AG20443 (cell line): Measurements from ENCODE around the gene EDAR.

ENCODE experiments used
- DNase-seq: peaks from one replicate; pipeline ENCODE4 v3.0.0; 2012; ENCODE audit warnings: low spot score, mixed read lengths

Gene EDAR

GRCh38 chr2:109001201-109001600 is 12.2 kb upstream of the EDAR start:
- DNase-seq = no peak

DNA sequence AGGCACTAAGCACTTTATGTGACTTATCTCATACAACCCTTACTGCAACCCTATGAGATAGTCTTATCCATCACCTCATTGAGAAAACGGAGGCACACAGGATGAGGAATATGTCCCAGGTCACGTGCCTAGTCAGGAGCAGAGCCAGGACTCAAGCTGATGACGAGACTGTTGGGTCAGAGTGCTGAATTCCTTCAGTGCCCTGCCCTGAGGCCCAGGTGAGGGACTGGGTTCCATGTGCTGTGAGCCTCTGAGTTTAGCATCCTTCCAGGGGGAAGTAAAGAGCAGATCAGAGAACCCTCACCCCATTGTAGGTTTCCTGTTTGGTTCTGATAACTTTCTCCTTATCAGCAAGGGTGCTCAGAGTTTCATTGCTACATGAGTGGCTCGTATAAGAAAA is 11.7 kb upstream of the EDAR start:
- DNase-seq = no peak

DNA sequence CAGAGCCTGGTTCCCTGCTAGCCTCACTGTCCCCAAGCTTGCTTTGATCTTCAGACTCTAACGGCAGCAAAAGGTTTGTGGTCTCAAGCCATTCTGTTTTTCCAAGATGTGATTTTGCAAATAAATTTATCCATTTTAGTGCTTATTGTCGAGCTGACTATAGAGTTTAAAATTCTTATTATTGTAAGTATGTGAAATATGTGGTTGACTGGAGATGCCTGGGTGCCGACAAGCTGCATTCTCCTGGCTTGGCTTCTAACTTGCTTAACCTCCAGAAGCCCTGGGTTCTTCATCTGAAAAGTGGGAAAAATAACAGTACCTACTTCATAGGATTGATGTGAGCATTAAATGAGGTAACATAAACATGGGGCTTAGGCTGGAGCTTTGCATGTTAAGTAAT is 9.9 kb upstream of the EDAR start:
- peak; percentile 41 for DNase-seq

GRCh38 chr2:108994178-108994577 is 5.2 kb upstream of the EDAR start:
- no peak for DNase-seq

- no peak for DNase-seq
Observed at GRCh38 chr2:108993095-108993937, 4.3 kb upstream of the EDAR start.

GRCh38 chr2:108988076-108988795 is 784 bp downstream of the EDAR start:
- no peak for DNase-seq

GRCh38 chr2:108986916-108987510 is 2.0 kb downstream of the EDAR start:
- no peak for DNase-seq

DNA sequence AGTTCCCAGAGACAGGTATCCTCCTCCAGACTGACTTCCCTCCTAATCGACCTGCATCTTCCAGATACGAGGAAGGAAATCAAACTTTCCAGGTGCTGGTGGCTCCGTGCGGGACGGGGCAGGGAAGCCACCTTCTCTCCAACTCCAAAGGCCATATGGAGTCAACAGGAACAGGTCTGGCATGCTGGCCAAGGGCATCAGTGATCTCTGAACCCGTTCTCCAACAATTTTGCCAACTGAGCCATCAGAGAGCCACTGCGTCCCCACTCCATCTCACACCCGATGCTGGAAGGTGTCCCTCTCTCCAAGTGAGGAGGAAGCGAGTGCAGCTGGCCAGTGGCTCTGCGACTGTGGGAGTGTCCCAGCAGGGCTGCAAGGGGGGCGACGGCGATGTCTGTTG is 5.4 kb downstream of the EDAR start:
- DNase-seq = no peak

GRCh38 chr2:108983061-108983460 is 6.0 kb downstream of the EDAR start:
- DNase-seq = no peak

DNA sequence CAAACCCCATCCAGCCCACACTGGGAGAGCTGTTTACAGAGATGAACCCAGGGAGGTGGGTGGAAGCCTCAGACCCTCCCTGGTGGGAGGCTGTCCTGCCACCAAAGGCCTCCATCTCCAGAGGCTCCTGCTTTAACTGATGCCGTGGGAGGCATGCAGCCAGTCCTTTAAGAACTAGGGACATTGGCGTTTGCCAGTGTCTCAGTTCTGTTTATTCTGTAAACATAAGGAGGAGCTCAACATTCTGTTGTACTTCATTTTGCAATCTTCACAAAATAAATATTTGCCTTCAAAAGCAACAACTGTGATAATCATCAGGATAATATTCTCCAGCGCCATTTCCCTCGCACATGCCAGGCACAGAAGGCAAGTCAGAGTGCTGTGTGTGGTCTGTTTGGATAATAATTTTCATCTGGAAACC is 6.8 kb downstream of the EDAR start:
- DNase-seq = no peak

GRCh38 chr2:108981846-108982245 is 7.2 kb downstream of the EDAR start:
- no peak for DNase-seq

DNA sequence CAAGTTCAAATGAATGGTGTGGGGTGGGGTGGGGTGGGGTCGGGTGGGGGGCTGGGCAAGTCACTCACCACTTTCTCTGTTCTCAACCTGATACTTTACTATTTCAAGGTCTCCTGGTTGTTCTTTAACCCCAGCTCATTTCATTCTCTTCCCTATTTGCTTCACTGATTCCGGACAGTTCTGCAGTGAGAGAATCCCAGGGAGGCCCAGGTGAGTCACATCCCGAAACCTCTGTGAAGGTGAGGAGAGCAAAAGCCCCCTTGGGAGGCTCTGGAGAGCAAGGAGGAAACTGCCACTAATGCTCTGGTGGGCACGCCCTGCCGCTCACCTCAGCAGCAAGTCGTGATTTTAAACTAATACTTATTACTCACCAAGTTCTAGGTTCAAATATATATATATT is 8.9 kb downstream of the EDAR start:
- no peak for DNase-seq

DNA sequence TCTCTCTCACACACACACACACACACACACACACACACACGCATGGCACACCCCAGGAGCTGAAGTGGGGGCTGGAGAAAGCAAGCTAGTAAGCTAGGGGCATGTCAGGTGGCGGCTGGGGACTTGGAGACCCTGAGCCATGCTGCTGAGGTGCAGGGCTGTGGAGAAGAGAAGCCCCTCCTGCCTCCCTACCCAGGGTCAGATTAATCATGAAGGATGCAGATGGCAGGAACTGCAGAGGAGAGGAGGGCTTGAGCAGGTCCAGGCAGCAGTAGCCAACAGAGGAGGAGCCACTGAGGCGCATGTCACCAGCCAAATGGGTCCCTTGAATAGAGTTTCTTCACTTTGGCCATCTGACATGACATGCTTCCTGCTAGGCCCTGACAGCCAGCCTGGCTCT is 9.6 kb downstream of the EDAR start:
- no peak for DNase-seq

DNA sequence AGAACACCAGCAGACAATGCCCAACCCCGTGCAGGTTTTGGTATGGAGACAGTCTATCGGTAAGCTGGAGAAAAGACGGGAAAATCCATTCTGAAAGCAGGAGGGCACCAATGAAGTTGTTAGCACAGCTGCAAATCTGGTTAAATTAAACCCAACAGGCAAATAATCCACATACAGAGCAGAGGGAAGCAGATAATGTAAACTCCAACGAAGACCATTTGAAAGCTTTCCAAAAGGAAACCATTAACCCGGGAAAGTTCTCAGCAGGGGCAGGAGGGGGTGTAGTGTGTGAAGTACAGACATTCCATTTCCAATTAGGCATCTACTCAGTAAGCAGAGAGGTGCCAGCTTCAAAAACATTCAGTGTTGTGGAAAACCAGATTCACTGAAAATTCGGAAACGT is 10.3 kb downstream of the EDAR start:
- DNase-seq = no peak

DNA sequence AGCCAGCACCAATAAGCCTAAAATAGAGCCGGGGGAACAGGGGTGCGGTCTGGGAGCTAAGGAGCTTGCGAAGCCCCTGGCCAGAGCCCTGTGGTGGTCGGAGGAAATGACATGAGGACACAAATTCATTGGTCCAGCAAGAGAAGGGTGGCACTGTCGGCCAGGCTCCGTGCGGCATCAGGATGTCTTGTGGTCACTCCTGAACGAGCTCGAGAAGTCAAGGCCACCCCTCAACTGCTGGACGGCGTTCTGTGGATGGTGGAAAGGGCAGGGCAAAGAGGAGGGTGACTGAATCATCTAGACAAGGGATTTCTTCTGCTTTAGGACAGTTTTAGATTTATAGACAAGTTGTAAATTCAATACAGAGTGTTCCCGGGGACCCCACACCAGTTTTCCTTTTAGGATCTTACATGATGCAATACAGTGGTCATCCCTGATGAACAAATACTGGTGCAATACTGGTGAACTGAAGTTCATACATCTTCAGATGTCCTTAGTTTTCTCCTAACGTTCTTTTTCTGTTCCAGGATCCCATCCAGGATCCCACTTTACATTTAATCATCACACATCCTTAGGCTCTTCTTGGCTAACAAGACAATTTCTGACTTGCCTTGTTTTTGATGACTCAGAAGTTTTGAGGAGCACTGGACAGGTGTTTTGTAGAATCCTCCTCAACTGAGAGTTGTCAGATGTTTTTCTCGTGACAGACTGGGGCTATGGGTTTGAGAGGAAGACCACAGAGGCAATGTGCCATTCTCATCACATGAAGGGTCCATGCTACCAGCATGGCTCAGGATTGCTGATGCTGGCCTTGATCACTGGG is 13.2 kb downstream of the EDAR start:
- no peak for DNase-seq

- DNase-seq = no peak
Observed at GRCh38 chr2:108974674-108975073, 14.3 kb downstream of the EDAR start.

- no peak for DNase-seq
Observed at GRCh38 chr2:108972663-108973062, 16.4 kb downstream of the EDAR start.

- DNase-seq = peak; percentile 82
Observed at GRCh38 chr2:108971661-108972566, 17.1 kb downstream of the EDAR start.

- no peak for DNase-seq
Observed at GRCh38 chr2:108970369-108970768, 18.7 kb downstream of the EDAR start.

DNA sequence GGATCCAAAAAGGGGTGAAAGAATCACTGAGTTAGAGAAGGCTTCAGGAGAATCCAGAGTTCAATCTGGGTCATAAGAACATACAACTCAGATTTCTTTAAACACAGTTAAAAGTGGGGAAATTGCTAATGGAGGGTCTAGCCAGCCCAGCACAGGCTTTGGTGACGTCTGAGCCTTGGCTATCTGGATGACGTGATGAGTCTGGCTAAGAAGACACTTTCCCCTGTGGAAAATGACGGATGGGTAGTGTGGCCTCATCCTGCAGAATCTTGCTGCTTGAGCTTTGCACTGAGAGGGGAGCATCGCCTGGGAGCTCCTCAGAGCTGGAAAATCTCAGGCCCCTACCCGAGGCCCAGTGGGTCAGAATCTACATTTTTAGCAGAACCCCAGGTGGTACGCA is 19.2 kb downstream of the EDAR start:
- no peak for DNase-seq

DNA sequence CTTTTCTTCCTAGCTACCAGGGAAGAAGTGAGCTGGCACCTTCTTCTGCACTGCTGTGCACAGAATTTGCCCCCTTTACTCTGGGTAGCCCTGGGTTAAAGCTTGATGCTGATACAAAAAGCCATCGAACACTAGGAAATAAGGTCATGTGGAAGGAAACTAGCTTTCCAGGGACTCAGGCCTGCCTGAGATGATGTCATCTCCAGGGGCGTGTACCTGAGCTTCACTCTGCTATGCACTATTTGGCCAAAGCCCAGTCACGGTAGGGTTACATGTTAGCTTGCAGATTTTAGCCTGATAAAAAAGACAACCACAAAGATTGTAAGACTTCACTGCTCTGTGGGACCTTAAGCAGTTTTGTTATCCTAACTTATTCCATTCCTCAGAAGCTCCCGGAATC is 20.4 kb downstream of the EDAR start:
- DNase-seq = no peak
